DMS153 treated with DMSO at 0.1 percent for 48 hours (cell line): Measurements from ENCODE around the gene JMJD7.

Experiments
- DNase-seq: peaks from one replicate; lab custom pipeline; 2025; ENCODE audit not compliant: unreplicated experiment; lab: John Stamatoyannopoulos, UW

The JMJD7 gene

GRCh38 chr15:41881086-41881485 lies 53.2 kb downstream of the JMJD7 start:
- DNase-seq: no peak

GRCh38 chr15:41881550-41881919 lies 53.6 kb downstream of the JMJD7 start:
- no peak for DNase-seq

- no peak for DNase-seq
Observed at GRCh38 chr15:41881920-41882688, 54.2 kb downstream of the JMJD7 start.

- DNase-seq: no peak
Observed at GRCh38 chr15:41882689-41883483, 55.0 kb downstream of the JMJD7 start.

GRCh38 chr15:41883484-41883825 lies 55.6 kb downstream of the JMJD7 start:
- DNase-seq: no peak

GRCh38 chr15:41884458-41884857 lies 56.6 kb downstream of the JMJD7 start:
- no peak for DNase-seq

- DNase-seq: no peak
Observed at GRCh38 chr15:41885321-41885720, 57.4 kb downstream of the JMJD7 start.

- DNase-seq: no peak
Observed at GRCh38 chr15:41885841-41886240, 57.9 kb downstream of the JMJD7 start.

- no peak for DNase-seq
Observed at GRCh38 chr15:41886741-41887140, 58.8 kb downstream of the JMJD7 start.

- DNase-seq: no peak
Observed at GRCh38 chr15:41887161-41887560, 59.3 kb downstream of the JMJD7 start.
